Adrenal gland (tissue), 5 donors: ENCODE data around the gene CLIP2.

Source experiments
- POLR2A ChIP-seq, 2 donors: fragments of 450-650 bp; IDR thresholded peaks; one replicate each; pipeline ENCODE4 v1.6.1; 2017; ENCODE audit warnings: antibody characterized with exemption in 2 of 2, mild to moderate bottlenecking in 2 of 2, moderate library complexity in 1 of 2
- TF ChIP-seq, protein P1 (sequence below), 6 experiments: fragments of 450-650 bp in 4 of 6; fragments of 200-600 bp in 2 of 6; sonication (generic) in 1 of 6; IDR thresholded peaks; 1 replicate in 5 of 6; 2 replicates in 1 of 6; pipeline versions ENCODE4 v1.5.1 to v1.8.0; 2016 to 2021; ENCODE audit warnings: antibody characterized with exemption in 6 of 6, mild to moderate bottlenecking in 2 of 6, moderate library complexity in 1 of 6
- donor health status: DM: no; HTN: no; CAD: no.

DNA sequence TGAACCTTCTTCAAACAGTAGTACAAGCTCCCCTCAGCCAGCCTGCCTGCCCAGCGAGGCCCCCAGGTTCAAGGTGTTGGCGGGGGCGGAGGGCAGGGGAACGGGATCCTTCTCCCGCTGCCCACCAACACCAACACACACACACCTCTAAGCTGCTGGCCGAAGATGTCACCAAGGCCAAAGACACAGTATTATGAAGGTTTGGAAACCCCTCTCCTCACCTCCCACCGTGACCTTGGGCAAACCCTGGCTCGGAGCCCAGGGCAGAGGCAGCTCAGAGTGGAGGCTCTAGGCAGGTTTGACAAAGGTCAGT, 115.1 kb downstream of the CLIP2 start:
- TF ChIP-seq, protein P1, sequence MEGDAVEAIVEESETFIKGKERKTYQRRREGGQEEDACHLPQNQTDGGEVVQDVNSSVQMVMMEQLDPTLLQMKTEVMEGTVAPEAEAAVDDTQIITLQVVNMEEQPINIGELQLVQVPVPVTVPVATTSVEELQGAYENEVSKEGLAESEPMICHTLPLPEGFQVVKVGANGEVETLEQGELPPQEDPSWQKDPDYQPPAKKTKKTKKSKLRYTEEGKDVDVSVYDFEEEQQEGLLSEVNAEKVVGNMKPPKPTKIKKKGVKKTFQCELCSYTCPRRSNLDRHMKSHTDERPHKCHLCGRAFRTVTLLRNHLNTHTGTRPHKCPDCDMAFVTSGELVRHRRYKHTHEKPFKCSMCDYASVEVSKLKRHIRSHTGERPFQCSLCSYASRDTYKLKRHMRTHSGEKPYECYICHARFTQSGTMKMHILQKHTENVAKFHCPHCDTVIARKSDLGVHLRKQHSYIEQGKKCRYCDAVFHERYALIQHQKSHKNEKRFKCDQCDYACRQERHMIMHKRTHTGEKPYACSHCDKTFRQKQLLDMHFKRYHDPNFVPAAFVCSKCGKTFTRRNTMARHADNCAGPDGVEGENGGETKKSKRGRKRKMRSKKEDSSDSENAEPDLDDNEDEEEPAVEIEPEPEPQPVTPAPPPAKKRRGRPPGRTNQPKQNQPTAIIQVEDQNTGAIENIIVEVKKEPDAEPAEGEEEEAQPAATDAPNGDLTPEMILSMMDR (IDR thresholded peaks at IDR 0.05) = no peak
- TF ChIP-seq POLR2A (IDR thresholded peaks at IDR 0.05) = no peak
